ENCODE data around the gene HPS4. TPM values are rescaled to one million over a fixed set of nuclear protein-coding genes. Genes with fewer than 3 reads are reported as not detected.

Gene HPS4
- total RNA-seq, 1 donor from 2014 or later, result 11.7 TPM

- intact Hi-C loops (cut with micrococcal nuclease), result loop anchor here (10.0 kb wide), 1 partner anchor 77 kb away; no protein-coding TSS in a partner anchor
- Histone ChIP-seq H3K9me3 (replicated peaks) (no peaks in the 10 kb centered on the region), H3K27ac (replicated peaks) (no peak overlapping the region), H3K36me3 (peaks cover 77% of the 10 kb centered on the region), H3K27me3 (ENCODE audit: low read depth) (no peaks in the 10 kb centered on the region), H3K4me3 (no peak overlapping the region), H3K4me1 (peaks cover 41% of the 10 kb centered on the region)
- TF ChIP-seq CTCF (IDR thresholded peaks at IDR 0.05; ENCODE audit: borderline replicate concordance), result no peak
- DNase-seq, result no peak
Observed at GRCh38 chr22:26508148-26508547, 24.6 kb upstream of the HPS4 start.

GRCh38 chr22:26503758-26504157, 20.2 kb upstream of the HPS4 start:
- peak overlapping the region; percentile 75 for H3K27ac ChIP-seq (replicated peaks)

GRCh38 chr22:26502688-26503561, 19.3 kb upstream of the HPS4 start:
- intact Hi-C loops (cut with micrococcal nuclease), result loop anchor here (5.0 to 10.0 kb wide), 2 partner anchors 82 to 159 kb away; no protein-coding TSS in a partner anchor
- DNase-seq, result peak; percentile 29
- peak overlapping the region; percentile 38 for H3K4me3 ChIP-seq

More at GRCh38 chr22:26503758-26504157, 20.2 kb upstream of the HPS4 start:
- intact Hi-C loops (cut with micrococcal nuclease), result loop anchor here (5.0 to 10.0 kb wide), 2 partner anchors 81 to 159 kb away; no protein-coding TSS in a partner anchor
- H3K4me1 ChIP-seq, result peaks cover 31% of the 10 kb centered on the region
- no peak for TF ChIP-seq CTCF (IDR thresholded peaks at IDR 0.05; ENCODE audit: borderline replicate concordance)
- no peaks in the 10 kb centered on the region for H3K9me3 ChIP-seq (replicated peaks)
- no peaks in the 10 kb centered on the region for H3K27me3 ChIP-seq (ENCODE audit: low read depth)
- peaks cover 99% of the 10 kb centered on the region for H3K36me3 ChIP-seq
- H3K4me3 ChIP-seq, result peak overlapping the region; percentile 38
- DNase-seq, result no peak

GRCh38 chr22:26501996-26502395, 18.4 kb upstream of the HPS4 start:
- Histone ChIP-seq H3K4me1 (peaks cover 31% of the 10 kb centered on the region), H3K27me3 (ENCODE audit: low read depth) (no peaks in the 10 kb centered on the region), H3K9me3 (replicated peaks) (no peaks in the 10 kb centered on the region), H3K4me3 (no peak overlapping the region), H3K27ac (replicated peaks) (no peak overlapping the region), H3K36me3 (peaks cover 100% of the 10 kb centered on the region)
- intact Hi-C loops (cut with micrococcal nuclease), result loop anchor here (5.0 to 10.0 kb wide), 2 partner anchors 83 to 160 kb away; no protein-coding TSS in a partner anchor
- DNase-seq, result no peak
- no peak for TF ChIP-seq CTCF (IDR thresholded peaks at IDR 0.05; ENCODE audit: borderline replicate concordance)

More at GRCh38 chr22:26502688-26503561, 19.3 kb upstream of the HPS4 start:
- Histone ChIP-seq H3K4me1 (peaks cover 31% of the 10 kb centered on the region), H3K27me3 (ENCODE audit: low read depth) (no peaks in the 10 kb centered on the region), H3K27ac (replicated peaks) (peak overlapping the region; percentile 75), H3K36me3 (peaks cover 99% of the 10 kb centered on the region), H3K9me3 (replicated peaks) (no peaks in the 10 kb centered on the region)
- TF ChIP-seq CTCF (IDR thresholded peaks at IDR 0.05; ENCODE audit: borderline replicate concordance), result peak; percentile 64

- intact Hi-C loops (cut with micrococcal nuclease), result no loop called here
Observed at GRCh38 chr22:26499188-26499703, 15.7 kb upstream of the HPS4 start.

More at GRCh38 chr22:26499188-26499703, 15.7 kb upstream of the HPS4 start:
- no peak for DNase-seq
- TF ChIP-seq CTCF (IDR thresholded peaks at IDR 0.05; ENCODE audit: borderline replicate concordance), result no peak
- Histone ChIP-seq H3K4me3 (no peak overlapping the region), H3K36me3 (peaks cover 98% of the 10 kb centered on the region), H3K4me1 (peaks cover 29% of the 10 kb centered on the region), H3K27ac (replicated peaks) (no peak overlapping the region), H3K9me3 (replicated peaks) (no peaks in the 10 kb centered on the region), H3K27me3 (ENCODE audit: low read depth) (no peaks in the 10 kb centered on the region)

Data from left ventricle myocardium inferior (tissue), 1 donor.